Measurements from ENCODE around the gene OR2A14. TPM values are rescaled to one million over a fixed set of nuclear protein-coding genes. Genes with fewer than 3 reads are reported as not detected.

The OR2A14 gene
- total RNA-seq, 1 donor from 2014 or later = not detected

Other genes starting within 250 kb of the OR2A14 start
- gene TCAF1, start 221.0 kb upstream of the OR2A14 start, total RNA-seq = 37.4 and 44.6 TPM in 2 replicates
- not detected in 2 replicates for gene OR2F2, start 187.9 kb upstream of the OR2A14 start, total RNA-seq
- 0.13 TPM in 1 of 2 replicates, not detected in the other for gene OR2F1, start 168.3 kb upstream of the OR2A14 start, total RNA-seq
- gene OR6B1, start 122.9 kb upstream of the OR2A14 start, total RNA-seq = not detected in 2 replicates
- gene OR2A5, start 74.2 kb upstream of the OR2A14 start, total RNA-seq = not detected in 2 replicates
- gene OR2A25, start 53.4 kb upstream of the OR2A14 start, total RNA-seq = not detected in 2 replicates
- gene OR2A12, start 36.9 kb upstream of the OR2A14 start, total RNA-seq = not detected in 2 replicates
- not detected in 2 replicates for gene OR2A2, start 13.6 kb upstream of the OR2A14 start, total RNA-seq
- gene CTAGE4, start 60.3 kb downstream of the OR2A14 start, total RNA-seq = 4.2 and 4.3 TPM in 2 replicates
- 9.0 and 11.5 TPM in 2 replicates for gene ARHGEF35, start 72.7 kb downstream of the OR2A14 start, total RNA-seq
- gene OR2A42, start 116.4 kb downstream of the OR2A14 start, total RNA-seq = 0.07 and 0.08 TPM in 2 replicates
- 2.8 and 3.0 TPM in 2 replicates for gene OR2A7, start 141.6 kb downstream of the OR2A14 start, total RNA-seq
- 1.6 and 1.9 TPM in 2 replicates for gene CTAGE8, start 146.1 kb downstream of the OR2A14 start, total RNA-seq
- gene OR2A1, start 189.2 kb downstream of the OR2A14 start, total RNA-seq = under 0.01 TPM in 1 of 2 replicates, not detected in the other
- gene ARHGEF5, start 232.2 kb downstream of the OR2A14 start, total RNA-seq = 22.6 and 25.1 TPM in 2 replicates